ENCODE results near the gene COL23A1. TPM values are rescaled to one million over a fixed set of nuclear protein-coding genes. Genes with fewer than 3 reads are reported as not detected.

COL23A1 gene
- total and polyA plus RNA-seq, 2 donors (not counting 1 experiment from before 2014, with no cell fraction given), result not detected

DNA sequence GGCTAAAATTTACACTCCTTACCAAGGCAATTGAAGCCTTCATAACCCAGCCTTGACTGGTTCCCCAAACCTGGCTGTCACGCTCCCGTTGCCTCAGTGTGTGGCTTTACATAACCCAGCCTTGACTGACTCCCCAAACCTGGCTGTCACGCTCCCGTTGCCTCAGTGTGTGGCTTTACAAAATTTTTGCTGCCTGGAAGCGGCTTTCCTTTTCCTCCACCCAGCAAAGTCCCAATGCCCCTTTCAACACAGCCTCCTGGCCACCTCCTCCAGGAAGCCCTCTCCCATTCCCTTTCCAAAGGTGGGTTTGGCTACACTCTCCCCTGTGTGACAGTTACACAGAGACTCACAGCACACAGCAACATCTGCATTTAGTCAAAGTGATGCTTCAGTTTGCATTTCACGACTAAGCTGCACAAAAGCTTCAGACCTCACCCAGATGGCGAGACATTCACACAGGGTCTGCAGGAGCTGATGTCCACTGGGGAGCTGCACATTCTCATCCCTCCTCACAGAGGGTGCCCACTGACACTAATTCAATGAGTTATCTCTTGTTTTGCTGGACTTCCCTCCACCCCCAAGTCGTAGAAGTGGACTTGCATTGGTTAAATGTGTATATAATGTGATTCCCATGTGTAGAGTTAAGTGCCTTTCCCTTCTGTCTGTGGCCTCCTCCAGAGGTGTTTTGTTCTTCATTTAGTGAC lies 201.0 kb downstream of the COL23A1 start:
- no peaks in the 10 kb centered on the region for H3K79me2 ChIP-seq (ENCODE audit: control insufficient read depth, insufficient read depth, low read length)
- H3K4me2 ChIP-seq (ENCODE audit: extremely low read depth, insufficient read depth, low read length), result no peak overlapping the region
- TF ChIP-seq, protein P1, sequence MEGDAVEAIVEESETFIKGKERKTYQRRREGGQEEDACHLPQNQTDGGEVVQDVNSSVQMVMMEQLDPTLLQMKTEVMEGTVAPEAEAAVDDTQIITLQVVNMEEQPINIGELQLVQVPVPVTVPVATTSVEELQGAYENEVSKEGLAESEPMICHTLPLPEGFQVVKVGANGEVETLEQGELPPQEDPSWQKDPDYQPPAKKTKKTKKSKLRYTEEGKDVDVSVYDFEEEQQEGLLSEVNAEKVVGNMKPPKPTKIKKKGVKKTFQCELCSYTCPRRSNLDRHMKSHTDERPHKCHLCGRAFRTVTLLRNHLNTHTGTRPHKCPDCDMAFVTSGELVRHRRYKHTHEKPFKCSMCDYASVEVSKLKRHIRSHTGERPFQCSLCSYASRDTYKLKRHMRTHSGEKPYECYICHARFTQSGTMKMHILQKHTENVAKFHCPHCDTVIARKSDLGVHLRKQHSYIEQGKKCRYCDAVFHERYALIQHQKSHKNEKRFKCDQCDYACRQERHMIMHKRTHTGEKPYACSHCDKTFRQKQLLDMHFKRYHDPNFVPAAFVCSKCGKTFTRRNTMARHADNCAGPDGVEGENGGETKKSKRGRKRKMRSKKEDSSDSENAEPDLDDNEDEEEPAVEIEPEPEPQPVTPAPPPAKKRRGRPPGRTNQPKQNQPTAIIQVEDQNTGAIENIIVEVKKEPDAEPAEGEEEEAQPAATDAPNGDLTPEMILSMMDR (conservative IDR thresholded peaks at IDR 0.05 in 1 of 2, IDR thresholded peaks at IDR 0.05 in 1 of 2; ENCODE audit: low read depth in 1 of 2, low read length in 2 of 2), result no peak
- no peak for TF ChIP-seq EZH2 (IDR thresholded peaks at IDR 0.05; ENCODE audit: low read length, missing control alignments)
- no peaks in the 10 kb centered on the region for H3K27me3 ChIP-seq (ENCODE audit: control insufficient read depth, insufficient read depth, low read length)
- no peak overlapping the region for H3K9ac ChIP-seq (ENCODE audit: insufficient read depth, low read length)
- no peak for DNase-seq (ENCODE audit: low read depth in 2 of 2)
- no peaks in the 10 kb centered on the region for H3K9me3 ChIP-seq (ENCODE audit: control insufficient read depth, insufficient read depth, low read depth, low read length)
- no peak overlapping the region for H2AFZ ChIP-seq (ENCODE audit: low read length)
- H3K4me3 ChIP-seq (replicated peaks in 1 of 4; ENCODE audit: control extremely low read depth in 1 of 4, insufficient read depth in 1 of 4, low read depth in 3 of 4, low read length in 4 of 4), result no peak overlapping the region
- no peaks in the 10 kb centered on the region for H3K4me1 ChIP-seq (ENCODE audit: control insufficient read depth, extremely low read depth, insufficient read depth, low read length)
- no peaks in the 10 kb centered on the region for H3K36me3 ChIP-seq (ENCODE audit: control insufficient read depth, insufficient read depth, low read length)
- H4K20me1 ChIP-seq (ENCODE audit: control insufficient read depth, extremely low read depth, insufficient read depth, low read length), result no peaks in the 10 kb centered on the region
- H3K27ac ChIP-seq (ENCODE audit: insufficient read depth, low read length), result no peak overlapping the region

- Histone ChIP-seq H3K4me2 (ENCODE audit: extremely low read depth, insufficient read depth, low read length) (no peak overlapping the region), H3K79me2 (ENCODE audit: control insufficient read depth, insufficient read depth, low read length) (no peaks in the 10 kb centered on the region), H3K9ac (ENCODE audit: insufficient read depth, low read length) (no peak overlapping the region), H4K20me1 (ENCODE audit: control insufficient read depth, extremely low read depth, insufficient read depth, low read length) (no peaks in the 10 kb centered on the region), H3K36me3 (ENCODE audit: control insufficient read depth, insufficient read depth, low read length) (no peaks in the 10 kb centered on the region), H3K4me3 (replicated peaks in 1 of 4; ENCODE audit: control extremely low read depth in 1 of 4, insufficient read depth in 1 of 4, low read depth in 3 of 4, low read length in 4 of 4) (no peak overlapping the region), H3K9me3 (ENCODE audit: control insufficient read depth, insufficient read depth, low read depth, low read length) (no peaks in the 10 kb centered on the region), H2AFZ (ENCODE audit: low read length) (no peak overlapping the region), H3K27me3 (ENCODE audit: control insufficient read depth, insufficient read depth, low read length) (no peaks in the 10 kb centered on the region), H3K4me1 (ENCODE audit: control insufficient read depth, extremely low read depth, insufficient read depth, low read length) (no peaks in the 10 kb centered on the region), H3K27ac (ENCODE audit: insufficient read depth, low read length) (no peak overlapping the region)
- TF ChIP-seq EZH2 (IDR thresholded peaks at IDR 0.05; ENCODE audit: low read length, missing control alignments), result no peak
- TF ChIP-seq, protein P1 (conservative IDR thresholded peaks at IDR 0.05 in 1 of 2, IDR thresholded peaks at IDR 0.05 in 1 of 2; ENCODE audit: low read depth in 1 of 2, low read length in 2 of 2), result no peak
- DNase-seq (ENCODE audit: low read depth in 2 of 2), result peak; percentile 1 to 31
These were observed 201.7 kb downstream of the COL23A1 start for GRCh38 chr5:178388386-178389025.

GRCh38 chr5:178387856-178388190 lies 202.4 kb downstream of the COL23A1 start:
- Histone ChIP-seq H3K4me2 (ENCODE audit: extremely low read depth, insufficient read depth, low read length) (no peak overlapping the region), H3K9ac (ENCODE audit: insufficient read depth, low read length) (no peak overlapping the region), H3K4me3 (replicated peaks in 1 of 4; ENCODE audit: control extremely low read depth in 1 of 4, insufficient read depth in 1 of 4, low read depth in 3 of 4, low read length in 4 of 4) (no peak overlapping the region), H3K79me2 (ENCODE audit: control insufficient read depth, insufficient read depth, low read length) (no peaks in the 10 kb centered on the region), H3K4me1 (ENCODE audit: control insufficient read depth, extremely low read depth, insufficient read depth, low read length) (no peaks in the 10 kb centered on the region), H3K27me3 (ENCODE audit: control insufficient read depth, insufficient read depth, low read length) (no peaks in the 10 kb centered on the region), H4K20me1 (ENCODE audit: control insufficient read depth, extremely low read depth, insufficient read depth, low read length) (no peaks in the 10 kb centered on the region), H2AFZ (ENCODE audit: low read length) (no peak overlapping the region), H3K27ac (ENCODE audit: insufficient read depth, low read length) (no peak overlapping the region), H3K36me3 (ENCODE audit: control insufficient read depth, insufficient read depth, low read length) (no peaks in the 10 kb centered on the region), H3K9me3 (ENCODE audit: control insufficient read depth, insufficient read depth, low read depth, low read length) (no peaks in the 10 kb centered on the region)
- TF ChIP-seq EZH2 (IDR thresholded peaks at IDR 0.05; ENCODE audit: low read length, missing control alignments), result no peak
- TF ChIP-seq, protein P1 (conservative IDR thresholded peaks at IDR 0.05 in 1 of 2, IDR thresholded peaks at IDR 0.05 in 1 of 2; ENCODE audit: low read depth in 1 of 2, low read length in 2 of 2), result no peak
- no peak for DNase-seq (ENCODE audit: low read depth in 2 of 2)

Measured in fibroblast of lung (primary cell).